HG03342 (cell line): Measurements from ENCODE around the gene LRRC25.

Experiments
- ATAC-seq: cut with Tn5 transposase; IDR thresholded peaks from one replicate; pipeline ENCODE4 v1.9.1; 2021; ENCODE audit warnings: mild to moderate bottlenecking, moderate library complexity; ENCODE audit not compliant: unreplicated experiment

LRRC25 gene

GRCh38 chr19:18435842-18436670 lies 38.6 kb upstream of the LRRC25 start:
- ATAC-seq = no peak

GRCh38 chr19:18435178-18435841 lies 37.9 kb upstream of the LRRC25 start:
- ATAC-seq = no peak

GRCh38 chr19:18434411-18435175 lies 37.2 kb upstream of the LRRC25 start:
- no peak for ATAC-seq

- ATAC-seq = no peak
Observed at GRCh38 chr19:18433735-18434398, 36.4 kb upstream of the LRRC25 start.

- no peak for ATAC-seq
Observed at GRCh38 chr19:18433015-18433691, 35.7 kb upstream of the LRRC25 start.

- ATAC-seq = no peak
Observed at GRCh38 chr19:18432275-18433014, 35.0 kb upstream of the LRRC25 start.

- ATAC-seq = no peak
Observed at GRCh38 chr19:18431351-18432197, 34.2 kb upstream of the LRRC25 start.

- no peak for ATAC-seq
Observed at GRCh38 chr19:18430417-18431144, 33.2 kb upstream of the LRRC25 start.

- ATAC-seq = no peak
Observed at GRCh38 chr19:18429717-18430416, 32.4 kb upstream of the LRRC25 start.

- peak; percentile 54 for ATAC-seq
Observed at GRCh38 chr19:18428787-18429674, 31.6 kb upstream of the LRRC25 start.

- ATAC-seq = no peak
Observed at GRCh38 chr19:18428173-18428786, 30.9 kb upstream of the LRRC25 start.

GRCh38 chr19:18427743-18428113 lies 30.3 kb upstream of the LRRC25 start:
- no peak for ATAC-seq

GRCh38 chr19:18427080-18427742 lies 29.8 kb upstream of the LRRC25 start:
- no peak for ATAC-seq

- no peak for ATAC-seq
Observed at GRCh38 chr19:18426416-18426767, 29.0 kb upstream of the LRRC25 start.

- ATAC-seq = no peak
Observed at GRCh38 chr19:18425515-18426415, 28.3 kb upstream of the LRRC25 start.
